Hepatocyte (in vitro differentiated cells): ENCODE results near the gene SENP1.

Experiments used
- EZH2 ChIP-seq: fragments of 200-600 bp; sonication (generic); IDR thresholded peaks from 2 replicates; pipeline ENCODE4 v1.6.1; 2016; ENCODE audit warnings: antibody characterized with exemption, mild to moderate bottlenecking, borderline replicate concordance
- EZH2phosphoT487 ChIP-seq: fragments of 200-600 bp; sonication (generic); IDR thresholded peaks from one replicate; pipeline ENCODE4 v1.6.1; 2018; ENCODE audit warnings: antibody characterized with exemption, mild to moderate bottlenecking, low read depth, moderate library complexity; ENCODE audit not compliant: unreplicated experiment, severe bottlenecking
- TF ChIP-seq, protein P1 (sequence below): fragments of 200-600 bp; sonication (generic); IDR thresholded peaks from 2 replicates; pipeline ENCODE4 v1.5.1; 2016; ENCODE audit warnings: antibody characterized with exemption, mild to moderate bottlenecking; ENCODE audit not compliant: poor library complexity

DNA sequence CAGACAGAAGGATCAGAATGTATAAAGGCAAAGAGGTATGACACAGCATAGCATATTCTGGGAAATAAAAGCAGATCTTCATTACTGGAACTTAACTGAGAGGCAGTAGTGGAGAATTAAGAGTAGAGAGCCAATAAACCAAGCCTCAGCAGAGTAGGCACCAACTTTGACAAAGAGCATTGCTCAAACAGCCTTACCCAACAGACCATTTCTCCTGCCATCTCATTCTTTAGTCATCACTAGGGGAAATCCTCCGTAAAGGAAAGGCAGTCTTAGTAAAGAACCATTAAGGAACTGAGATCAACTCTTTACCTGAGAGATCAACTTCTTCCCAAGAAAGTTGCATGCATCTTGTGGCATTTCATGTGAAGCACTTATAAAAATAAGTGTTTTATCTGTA, 36.6 kb downstream of the SENP1 start:
- TF ChIP-seq, protein P1, sequence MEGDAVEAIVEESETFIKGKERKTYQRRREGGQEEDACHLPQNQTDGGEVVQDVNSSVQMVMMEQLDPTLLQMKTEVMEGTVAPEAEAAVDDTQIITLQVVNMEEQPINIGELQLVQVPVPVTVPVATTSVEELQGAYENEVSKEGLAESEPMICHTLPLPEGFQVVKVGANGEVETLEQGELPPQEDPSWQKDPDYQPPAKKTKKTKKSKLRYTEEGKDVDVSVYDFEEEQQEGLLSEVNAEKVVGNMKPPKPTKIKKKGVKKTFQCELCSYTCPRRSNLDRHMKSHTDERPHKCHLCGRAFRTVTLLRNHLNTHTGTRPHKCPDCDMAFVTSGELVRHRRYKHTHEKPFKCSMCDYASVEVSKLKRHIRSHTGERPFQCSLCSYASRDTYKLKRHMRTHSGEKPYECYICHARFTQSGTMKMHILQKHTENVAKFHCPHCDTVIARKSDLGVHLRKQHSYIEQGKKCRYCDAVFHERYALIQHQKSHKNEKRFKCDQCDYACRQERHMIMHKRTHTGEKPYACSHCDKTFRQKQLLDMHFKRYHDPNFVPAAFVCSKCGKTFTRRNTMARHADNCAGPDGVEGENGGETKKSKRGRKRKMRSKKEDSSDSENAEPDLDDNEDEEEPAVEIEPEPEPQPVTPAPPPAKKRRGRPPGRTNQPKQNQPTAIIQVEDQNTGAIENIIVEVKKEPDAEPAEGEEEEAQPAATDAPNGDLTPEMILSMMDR, result no peak
- TF ChIP-seq EZH2phosphoT487, result no peak
- TF ChIP-seq EZH2, result no peak
